ENCODE results near the gene CFDP1. TPM values are rescaled to one million over a fixed set of nuclear protein-coding genes. Genes with fewer than 3 reads are reported as not detected.
A peak's percentile ranks its signal among the peaks of the same experiment; 100 is the strongest.

Gene CFDP1
- total and polyA plus RNA-seq, 2 of the 13 experiments (the other 11 are each of a cell fraction or from before 2014, with no cell fraction given), result 78.6 to 153 TPM

- TF ChIP-seq THAP8 (CRISPR knock-in tag; IDR thresholded peaks at IDR 0.05; ENCODE audit: borderline replicate concordance), result peak; percentile 5; the same call in 1 of the 2 replicates
- TF ChIP-seq ARHGAP35 (CRISPR knock-in tag; IDR thresholded peaks at IDR 0.05; ENCODE audit: borderline replicate concordance), result peak; percentile 35; the same call in 1 of the 2 replicates
- no peak for TF ChIP-seq ZNF282 (IDR thresholded peaks at IDR 0.05; ENCODE audit: partially characterized antibody)
- no peak for TF ChIP-seq ZNF766 (CRISPR knock-in tag; IDR thresholded peaks at IDR 0.05; ENCODE audit: borderline replicate concordance)
- no peak for TF ChIP-seq HNRNPL (IDR thresholded peaks at IDR 0.05; ENCODE audit: low read depth, low read length)
- no peak for TF ChIP-seq GRHL1 (CRISPR knock-in tag; conservative IDR thresholded peaks at IDR 0.05)
- TF ChIP-seq ZGPAT (CRISPR knock-in tag; IDR thresholded peaks at IDR 0.05), result peak; percentile 79
- 0 out of 2 replicates have a peak, but pooled peaks have one; percentile 7 for TF ChIP-seq RERE (CRISPR knock-in tag; IDR thresholded peaks at IDR 0.05; ENCODE audit: low read depth)
- TF ChIP-seq KDM3A (CRISPR knock-in tag; IDR thresholded peaks at IDR 0.05; ENCODE audit: low read depth), result no peak
- 0 out of 2 replicates have a peak, but pooled peaks have one; percentile 39 for TF ChIP-seq RARG (CRISPR knock-in tag; IDR thresholded peaks at IDR 0.05; ENCODE audit: low read depth)
- no peak for TF ChIP-seq RXRA (CRISPR knock-in tag; IDR thresholded peaks at IDR 0.05)
- TF ChIP-seq SNRNP70 (IDR thresholded peaks at IDR 0.05; ENCODE audit: low read depth, low read length), result no peak
- TF ChIP-seq ZSCAN31 (CRISPR knock-in tag; IDR thresholded peaks at IDR 0.05; ENCODE audit: low read depth), result no peak
- TF ChIP-seq CEBPZ (IDR thresholded peaks at IDR 0.05; ENCODE audit: low read length), result no peak
- TF ChIP-seq BRF2 (CRISPR knock-in tag; IDR thresholded peaks at IDR 0.05), result peak; percentile 21; the same call in 1 of the 2 replicates
These were observed 182.5 kb downstream of the CFDP1 start (continued) for GRCh38 chr16:75250809-75251279.

All from HepG2 (cell line).